ENCODE data around the gene MAP7.
A peak's percentile ranks its signal among the peaks of the same experiment; 100 is the strongest.

MAP7 gene

DNA sequence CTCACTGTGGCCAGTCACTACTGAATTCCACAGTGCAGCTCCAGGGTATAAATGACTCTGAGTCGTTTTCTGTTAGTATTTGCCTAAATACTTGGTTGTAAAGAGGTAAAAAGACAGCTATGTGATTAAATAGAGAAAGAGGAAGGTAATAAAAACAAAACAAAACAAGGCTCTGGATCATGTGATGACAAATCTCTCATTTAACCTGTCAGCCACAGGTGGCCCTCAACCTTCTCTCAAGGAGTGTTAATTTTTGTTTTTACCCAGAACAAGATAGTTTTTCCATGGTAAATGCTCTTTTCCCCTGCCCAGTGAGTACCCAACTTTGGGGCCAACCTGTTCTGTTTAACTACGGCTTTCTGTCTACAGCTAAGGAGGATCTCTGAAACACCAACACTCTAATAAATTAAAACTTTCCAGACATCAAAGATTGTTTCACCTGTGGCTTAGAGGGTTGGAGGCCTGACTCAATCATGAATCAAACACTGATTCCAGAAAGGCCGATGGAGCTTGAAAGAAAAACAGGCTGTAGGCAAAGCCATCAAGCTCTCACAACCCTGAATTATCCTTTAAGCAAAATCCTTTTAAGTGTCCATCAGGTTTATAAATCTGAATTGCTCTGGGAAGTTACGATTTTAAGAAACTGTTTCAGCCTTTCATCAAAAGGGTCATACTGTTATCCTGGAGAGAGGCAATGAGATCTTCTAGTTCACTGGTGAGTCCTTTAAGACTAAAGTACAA lies 179.1 kb downstream of the MAP7 start:
- no peak for DNase-seq

DNA sequence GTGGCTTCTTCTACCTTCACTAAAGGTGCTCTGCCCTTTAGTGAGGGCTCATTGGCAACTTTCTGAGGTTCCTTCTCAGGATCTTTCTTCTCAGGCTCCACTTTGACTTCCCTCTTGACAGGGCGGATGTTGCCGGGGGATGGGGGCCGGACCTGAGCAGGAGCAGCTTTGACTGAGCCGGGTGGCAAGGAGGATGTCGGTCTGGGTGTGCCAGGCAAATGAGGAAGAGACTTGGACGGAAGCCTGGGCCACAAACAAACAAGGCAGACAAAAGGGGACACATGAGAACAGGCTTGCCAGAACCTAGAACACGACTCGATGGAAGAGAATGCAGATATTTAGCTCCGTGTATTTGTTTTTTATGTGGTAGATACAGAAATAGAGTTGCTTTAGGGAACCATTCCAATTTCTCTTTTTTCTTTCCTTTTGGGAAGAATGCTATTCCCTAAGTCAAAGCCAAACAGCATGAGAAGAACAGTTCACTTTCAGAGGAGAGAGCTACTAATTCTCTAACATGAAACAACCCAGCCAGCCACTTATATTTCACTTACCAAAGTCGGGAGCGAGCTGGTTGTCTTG lies 184.4 kb downstream of the MAP7 start:
- peak; percentile 17 for DNase-seq

DNA sequence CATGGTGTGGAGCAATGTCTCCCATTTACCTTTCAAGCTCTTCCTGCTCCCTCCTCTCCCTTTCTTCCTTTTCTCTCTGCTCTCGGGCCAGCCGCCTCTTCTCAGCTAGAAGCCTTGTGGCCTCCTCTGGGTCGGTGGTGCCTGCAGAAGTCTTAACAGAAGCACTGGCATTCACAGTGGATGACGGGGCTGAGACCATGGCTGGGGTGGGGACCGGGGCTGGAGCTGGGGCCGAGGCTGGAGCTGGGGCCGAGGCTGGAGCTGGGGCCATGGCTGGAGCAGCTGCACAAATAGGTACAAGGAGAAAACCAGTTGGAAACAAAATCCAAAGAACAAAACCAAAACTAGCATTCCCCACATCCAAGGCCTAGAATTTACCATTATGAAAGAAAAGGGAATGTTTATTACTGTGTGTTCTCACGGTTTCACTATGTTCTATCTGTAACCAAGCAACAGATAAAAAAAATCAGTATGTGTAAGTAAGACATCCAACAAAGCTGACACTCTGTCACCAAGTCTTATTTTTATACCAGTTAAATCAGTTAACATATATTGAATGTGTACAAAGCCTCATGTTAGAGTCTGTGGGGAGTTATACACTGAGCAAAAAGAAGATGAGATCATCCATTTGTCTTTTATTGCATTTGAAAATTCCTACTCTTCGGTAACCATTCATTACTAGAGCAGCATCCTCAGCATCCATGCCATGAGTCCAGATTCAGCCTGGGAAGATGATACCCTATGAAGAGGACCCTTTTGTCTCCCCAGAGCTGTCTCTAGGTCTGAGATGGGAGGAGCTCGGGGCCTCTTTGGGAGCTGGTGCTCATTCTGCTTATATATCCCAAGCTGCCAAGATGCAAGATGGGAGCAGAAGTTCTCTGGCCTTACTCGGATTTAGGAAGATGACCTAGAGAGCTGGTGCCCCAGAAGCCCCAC lies 187.5 kb downstream of the MAP7 start:
- DNase-seq = no peak

DNA sequence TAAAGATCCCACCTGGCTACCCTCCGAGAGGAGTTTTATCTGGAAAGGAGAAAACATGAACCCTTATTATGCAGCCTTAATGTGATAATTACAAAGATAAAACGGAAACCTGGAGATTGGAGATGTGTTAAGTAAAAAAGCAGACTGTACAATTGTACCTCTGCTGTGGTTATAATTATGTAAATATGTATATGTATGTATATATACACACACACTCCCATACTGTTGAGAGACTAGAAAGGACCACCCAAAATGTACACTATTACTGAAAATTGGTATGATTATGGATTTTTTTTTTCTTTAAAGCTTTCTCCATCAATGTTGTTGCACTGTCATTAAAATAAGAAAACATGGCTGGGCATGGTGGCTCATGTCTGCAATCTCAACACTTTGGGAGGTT lies 188.4 kb downstream of the MAP7 start:
- DNase-seq = no peak

DNA sequence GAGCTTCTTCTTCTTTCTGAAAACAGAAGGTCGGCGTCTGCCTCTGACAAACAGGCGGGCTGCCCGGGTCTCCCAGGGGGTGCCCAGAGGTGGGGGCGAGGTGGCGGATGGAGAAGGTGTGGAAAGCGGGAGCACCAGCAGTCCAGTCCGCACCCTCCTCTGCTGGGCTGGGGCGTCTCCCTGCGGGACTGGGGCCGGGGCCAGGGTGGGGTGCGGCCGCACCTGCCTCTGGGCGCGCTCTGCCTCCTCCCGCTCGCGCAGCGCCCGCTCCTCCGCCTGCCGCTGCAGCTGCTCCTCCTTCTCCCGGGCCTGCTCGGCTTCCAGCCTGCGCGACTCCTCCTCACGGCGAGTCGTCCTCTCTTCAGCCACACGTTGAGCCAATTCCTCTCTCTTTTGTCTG lies 189.4 kb downstream of the MAP7 start:
- no peak for DNase-seq

DNA sequence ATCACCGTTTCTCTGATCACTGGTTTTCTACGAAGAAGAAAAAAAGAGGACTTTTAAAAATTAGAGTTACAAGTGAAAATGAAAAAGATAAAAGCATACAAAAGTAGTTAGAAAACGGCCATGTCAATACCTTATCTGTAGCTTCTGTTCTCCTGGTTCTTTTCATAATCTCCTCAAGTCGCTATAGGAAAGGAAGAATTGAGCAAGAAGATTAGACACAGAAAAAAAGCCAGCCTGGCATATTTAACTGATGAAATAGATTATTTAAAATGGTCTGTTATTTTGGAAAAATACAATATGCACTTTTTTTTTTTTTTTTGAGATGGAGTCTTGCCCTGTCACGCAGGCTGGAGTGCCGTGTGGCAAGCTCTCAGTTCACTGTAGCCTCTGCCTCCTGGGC lies 190.4 kb downstream of the MAP7 start:
- no peak for DNase-seq

DNA sequence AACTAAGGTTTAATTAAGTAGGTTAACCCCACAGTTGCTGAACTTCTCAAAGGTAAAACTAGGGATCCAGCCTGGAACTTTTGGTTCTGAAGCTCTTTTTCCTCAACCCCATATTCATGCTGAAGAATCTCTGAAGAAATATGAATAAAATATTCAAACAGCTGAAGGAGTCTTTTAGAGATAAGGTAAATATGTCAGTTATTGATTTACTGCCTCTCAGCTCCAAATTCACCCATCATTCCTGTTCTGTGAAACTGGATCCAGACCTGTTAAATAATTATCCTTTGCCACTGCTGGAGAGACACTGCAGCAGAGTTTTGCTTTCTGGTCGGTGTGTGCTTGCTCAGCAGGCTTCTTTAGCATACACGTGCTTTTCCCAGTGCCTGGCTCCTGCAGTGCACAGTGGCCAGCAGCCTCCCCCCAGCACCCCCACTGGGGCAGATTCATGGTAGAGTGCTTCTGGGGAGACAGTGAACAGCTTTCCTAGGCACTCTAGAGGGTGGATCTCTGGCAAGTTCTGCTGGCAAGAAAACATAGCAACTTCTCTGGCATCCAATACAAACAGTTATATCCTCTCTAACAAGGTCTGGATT lies 198.6 kb downstream of the MAP7 start:
- DNase-seq = no peak

DNA sequence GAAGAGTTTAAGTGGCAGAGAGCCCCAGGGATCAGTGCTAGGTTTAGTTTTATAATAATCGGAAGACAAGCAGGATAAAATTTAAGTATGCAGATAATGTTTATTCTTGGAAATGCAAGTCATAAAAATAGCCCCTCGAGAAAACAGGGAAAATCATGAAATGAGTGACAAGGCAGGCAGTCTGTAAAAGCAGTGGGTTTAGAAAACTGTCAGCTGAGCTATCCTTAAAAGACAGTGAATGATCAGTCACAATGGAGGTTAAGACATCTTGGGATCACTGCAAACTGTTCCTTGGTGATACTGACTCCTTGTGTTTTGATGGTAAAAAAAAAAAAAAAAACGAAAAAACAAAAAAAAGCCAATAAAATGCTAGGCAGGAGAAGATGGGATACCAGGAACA lies 199.3 kb downstream of the MAP7 start:
- no peak for DNase-seq

DNA sequence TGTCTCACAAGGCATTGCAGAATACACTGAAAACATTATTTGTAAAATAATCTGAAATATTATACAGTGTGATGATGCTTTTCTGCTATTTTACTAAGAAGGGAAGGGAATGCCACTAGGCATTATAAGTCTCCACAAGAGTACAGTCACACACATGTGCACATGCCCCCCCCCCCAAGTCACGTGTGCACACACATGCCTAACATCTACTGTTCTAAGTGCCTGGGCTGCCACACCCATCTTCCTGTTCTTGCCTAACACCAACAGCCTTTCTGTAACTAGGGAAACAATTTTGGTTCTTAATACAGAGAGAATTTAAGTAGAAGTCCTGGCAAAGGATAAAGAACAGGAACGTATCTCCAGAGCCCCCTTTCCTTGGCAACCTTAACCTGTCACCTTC lies 202.4 kb downstream of the MAP7 start:
- DNase-seq = no peak

DNA sequence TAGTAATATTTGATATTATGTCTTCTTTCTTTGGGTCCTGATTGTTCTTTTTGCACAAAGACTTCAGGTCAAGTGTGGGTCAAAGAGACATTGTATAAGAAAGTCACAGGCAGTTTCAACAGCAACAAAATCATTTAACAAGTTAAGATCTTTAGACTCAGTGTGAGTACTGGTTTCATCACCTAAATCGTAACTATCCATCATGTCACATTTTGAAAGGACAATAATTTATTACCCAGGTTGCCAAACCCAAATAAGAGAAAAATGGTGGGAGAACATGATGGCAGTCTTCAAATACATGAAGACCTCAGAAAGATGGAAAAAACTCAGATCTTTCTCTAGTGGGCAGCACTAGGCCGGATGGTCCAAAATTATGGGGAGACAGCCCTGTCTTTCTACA lies 205.1 kb downstream of the MAP7 start:
- no peak for DNase-seq

DNA sequence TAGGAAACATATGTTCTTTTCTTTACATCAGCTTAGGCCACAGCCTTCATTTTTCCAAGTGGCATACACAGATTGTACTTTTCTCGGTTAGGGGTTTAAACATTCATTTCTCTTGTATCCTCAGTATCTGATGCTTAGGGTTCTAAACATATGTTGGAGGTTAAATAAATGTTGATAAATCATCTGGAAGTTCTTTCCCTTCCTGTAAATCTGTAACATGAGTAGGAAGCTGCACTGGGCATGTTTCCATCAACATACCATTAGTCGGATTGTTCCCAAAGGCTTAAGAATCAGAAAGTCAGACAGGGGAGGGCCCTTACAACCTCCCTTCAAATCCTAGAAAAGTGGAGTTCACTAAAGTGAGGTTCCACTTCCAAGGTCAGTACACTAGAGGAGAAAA lies 205.8 kb downstream of the MAP7 start:
- no peak for DNase-seq

DNA sequence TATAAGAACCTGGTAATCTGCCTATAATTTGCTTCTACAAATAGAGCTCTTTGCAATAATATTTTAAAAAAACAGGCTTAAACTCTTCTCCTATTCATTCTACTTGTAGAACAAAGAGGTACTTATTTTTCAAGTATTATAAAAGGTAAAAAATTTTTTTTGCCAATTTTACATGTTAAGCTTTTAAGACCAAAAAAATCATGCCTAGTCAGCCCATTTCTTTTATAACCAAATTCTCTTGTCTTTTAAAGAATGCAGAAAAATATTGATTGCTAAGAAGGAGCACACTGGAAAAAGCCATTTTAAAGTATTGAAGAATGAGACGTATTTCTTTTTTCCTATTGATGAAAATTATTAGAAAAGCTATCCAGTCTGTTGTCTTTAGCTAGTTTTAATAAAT lies 206.5 kb downstream of the MAP7 start:
- DNase-seq = no peak

DNA sequence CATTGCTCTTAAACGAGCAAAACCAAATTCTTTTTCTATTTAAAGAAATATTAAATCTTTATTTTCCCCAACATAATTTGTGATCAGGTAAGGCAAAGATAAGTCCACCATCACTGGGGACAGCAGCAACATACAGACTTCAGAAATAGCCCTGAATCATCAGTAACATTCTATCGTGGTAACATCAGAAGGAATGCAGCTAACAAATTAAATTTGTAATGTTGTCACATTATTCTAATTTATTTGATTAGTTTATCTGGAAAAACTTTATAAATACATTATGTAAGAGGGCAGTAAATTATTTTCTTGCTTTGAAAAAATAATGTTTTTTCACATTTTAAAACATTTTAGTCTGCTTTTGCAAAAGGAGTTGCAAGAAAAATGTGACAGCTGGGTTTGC lies 206.9 kb downstream of the MAP7 start:
- DNase-seq = no peak

DNA sequence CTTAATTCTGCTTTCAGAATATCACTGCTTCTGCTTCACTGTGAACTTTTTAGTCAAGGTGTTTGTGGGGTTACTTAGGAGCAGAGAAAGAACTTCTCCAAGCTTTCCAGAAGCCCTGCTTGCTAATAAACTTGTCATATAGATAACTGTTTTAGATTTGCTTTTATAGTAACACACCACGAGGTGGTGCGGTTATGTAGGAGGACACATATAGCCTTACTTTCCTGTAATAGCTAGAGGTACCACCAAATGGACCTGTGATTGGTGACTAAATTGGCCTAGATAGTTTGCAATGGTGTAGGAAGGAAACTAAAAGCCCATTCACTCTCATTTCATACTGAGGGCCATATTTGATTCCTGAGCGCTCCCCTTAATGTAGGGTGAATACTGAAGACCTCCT lies 208.3 kb downstream of the MAP7 start:
- no peak for DNase-seq

DNA sequence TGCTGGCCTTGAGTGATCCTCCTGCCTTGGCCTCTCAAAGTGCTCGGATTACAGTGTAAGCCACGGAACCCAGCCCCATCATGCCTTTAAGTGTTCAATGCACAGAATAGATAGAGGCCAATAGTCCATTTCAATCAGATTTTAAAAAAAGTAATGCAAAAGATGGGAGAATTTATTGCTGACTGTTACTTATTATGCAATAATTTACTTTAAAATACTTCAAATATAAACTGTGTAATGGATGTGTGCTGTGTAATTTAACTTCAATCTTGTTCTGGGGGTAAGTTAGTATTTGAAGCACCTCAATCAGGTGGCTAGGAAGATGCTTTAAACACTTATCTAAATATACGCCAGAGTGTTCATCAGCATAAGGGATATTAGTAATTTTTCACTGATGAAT lies 208.9 kb downstream of the MAP7 start:
- DNase-seq = no peak

DNA sequence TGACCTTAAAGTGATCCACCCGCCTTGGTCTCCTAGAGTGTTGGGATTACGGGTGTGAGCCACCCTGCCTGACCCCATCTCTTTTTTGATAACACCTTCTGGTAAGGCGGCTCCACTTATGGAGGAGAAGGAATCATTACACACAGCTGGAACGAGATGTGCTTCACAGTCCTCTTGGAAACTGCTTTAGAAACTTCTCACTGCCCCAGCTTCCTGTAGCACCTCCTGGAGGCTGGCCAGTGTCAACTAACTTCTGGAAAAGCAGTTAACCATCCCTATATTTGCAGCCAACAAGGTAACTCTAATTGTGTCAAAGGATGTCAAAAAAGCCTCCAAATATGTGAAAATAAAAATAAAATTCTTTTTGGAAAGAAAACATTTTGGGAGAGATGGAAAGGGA lies 211.7 kb downstream of the MAP7 start:
- DNase-seq = no peak

DNA sequence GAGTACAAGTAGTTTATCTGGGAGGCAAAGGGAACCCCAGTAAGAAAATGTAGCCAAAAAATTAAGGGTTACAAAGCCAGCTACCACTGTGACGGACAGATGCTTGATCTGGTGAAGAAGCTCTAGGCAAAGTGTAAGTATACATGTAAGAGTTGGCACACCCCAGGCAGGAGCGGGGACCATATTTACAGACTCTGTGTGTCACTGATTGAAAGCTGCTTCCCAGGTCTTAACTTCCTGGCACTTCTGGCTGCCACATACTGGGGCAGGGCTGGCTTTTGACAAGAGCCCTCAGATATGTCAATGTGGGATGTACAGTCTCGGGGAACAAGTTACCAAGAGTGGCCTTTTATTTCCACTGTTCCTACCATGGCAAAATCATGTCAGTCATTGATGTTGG lies 212.6 kb downstream of the MAP7 start:
- DNase-seq = no peak

DNA sequence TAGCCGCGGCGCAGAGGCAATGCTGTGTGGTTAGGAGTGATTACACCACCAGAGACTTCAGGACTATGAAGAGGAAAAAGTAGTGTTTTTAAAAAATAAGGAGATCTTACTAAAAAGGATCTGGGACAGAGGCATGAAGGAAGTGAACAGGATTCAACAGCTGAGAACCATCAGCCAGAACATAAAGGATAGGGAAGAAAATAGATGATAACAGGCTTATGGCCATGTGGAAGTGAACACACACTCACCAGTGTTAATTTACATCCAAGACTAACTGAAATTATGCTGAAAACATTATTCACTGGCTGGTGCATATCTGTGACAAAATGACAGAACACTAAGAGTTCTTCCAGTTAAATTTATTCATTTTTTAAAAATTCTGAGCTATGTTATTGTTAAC lies 213.1 kb downstream of the MAP7 start:
- DNase-seq = no peak

DNA sequence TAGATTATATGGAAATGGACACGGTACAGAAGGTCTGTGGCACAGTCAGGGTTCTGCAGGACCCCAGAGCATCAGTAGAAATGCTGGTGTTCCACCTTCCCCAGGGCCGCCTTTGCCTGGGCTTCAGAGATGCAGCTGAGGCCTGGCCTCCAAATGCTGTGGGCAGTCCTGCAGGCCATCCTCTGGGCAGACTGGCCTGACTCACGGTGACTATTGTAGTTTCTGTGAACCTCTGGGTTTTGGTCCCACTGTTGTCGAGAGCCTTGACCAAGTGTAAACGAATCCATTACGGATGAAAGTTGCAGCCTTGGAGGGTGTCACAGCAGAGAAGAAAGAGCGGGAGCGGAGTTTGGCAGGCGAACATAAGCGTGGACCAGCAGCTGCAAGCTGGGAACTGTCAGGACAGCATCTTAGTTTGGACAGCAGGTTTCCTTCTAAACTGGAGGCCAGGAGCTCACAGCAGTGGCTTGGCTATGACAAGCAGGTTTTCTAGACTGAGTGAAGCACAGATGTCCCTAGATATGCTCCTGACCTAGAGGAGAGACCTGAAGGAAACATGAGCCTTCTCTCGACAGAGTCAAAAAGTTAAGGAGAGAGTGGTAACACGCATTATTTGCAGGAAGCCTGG lies 214.4 kb downstream of the MAP7 start:
- no peak for DNase-seq

DNA sequence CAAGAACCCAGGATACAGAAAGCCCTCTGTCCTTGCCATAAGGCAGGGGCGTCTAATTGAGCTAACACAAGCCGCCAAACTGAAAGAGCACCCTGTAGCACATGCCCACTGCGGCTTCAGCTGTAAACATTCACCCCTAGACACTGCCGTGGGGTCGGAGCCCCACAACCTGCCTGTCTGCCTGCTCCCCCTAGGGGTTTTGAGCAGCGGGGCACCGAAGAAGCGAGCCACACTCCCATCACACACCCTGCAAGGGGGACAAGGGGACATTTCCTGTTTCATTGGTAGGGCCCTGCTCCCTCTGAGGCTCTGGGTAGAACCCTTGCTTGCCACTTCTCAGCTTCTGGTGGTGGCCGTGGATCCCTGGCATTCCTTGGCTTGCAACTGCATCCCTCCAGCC lies 215.4 kb downstream of the MAP7 start:
- no peak for DNase-seq

DNA sequence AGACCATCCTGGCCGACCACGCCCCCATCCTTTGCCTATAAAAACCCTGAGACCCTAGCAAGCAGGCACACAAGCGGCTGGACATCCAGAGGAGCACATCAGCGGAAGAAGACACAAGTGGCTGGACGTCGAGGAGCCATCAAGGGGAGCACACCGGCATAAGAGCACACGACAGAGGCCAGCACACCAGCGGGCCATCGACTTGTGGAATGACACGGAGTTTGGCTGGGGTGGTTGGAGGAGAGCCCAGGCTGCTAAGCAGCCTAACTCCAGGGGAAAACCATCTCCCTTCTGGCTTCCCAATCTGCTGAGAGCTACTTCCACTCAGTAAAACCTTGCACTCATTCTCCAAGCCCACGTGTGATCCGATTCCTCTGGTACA lies 215.8 kb downstream of the MAP7 start:
- no peak for DNase-seq

DNA sequence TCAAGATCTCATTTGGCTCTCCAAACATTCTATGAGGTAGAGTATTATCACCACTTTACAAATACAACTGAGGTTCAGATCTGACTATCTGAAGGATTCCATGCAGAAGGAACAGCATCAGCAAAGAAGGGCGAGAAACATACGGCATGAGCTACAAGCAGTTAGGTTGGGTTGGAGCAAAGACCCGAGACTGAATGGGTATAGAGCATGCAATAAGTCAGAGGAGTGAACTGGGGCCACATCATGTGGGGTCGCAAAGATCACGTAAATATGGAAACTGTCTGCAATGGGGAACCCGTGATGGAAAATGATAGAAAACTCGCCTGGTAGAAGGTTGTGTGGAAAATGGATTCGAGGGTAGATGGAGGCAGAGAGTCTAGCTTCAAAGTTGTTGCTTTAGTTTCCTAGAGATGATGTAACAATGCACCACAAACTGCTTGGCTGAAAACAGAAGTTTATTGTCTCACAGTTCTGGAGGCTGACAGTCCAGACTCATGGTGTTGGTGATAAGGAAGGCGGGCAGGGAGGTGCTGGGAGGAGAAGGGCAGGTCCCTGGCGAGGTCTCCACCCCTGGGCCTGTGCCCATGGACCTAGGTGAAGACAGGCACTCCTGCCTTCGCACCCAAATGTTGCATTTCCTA lies 216.3 kb downstream of the MAP7 start:
- no peak for DNase-seq

DNA sequence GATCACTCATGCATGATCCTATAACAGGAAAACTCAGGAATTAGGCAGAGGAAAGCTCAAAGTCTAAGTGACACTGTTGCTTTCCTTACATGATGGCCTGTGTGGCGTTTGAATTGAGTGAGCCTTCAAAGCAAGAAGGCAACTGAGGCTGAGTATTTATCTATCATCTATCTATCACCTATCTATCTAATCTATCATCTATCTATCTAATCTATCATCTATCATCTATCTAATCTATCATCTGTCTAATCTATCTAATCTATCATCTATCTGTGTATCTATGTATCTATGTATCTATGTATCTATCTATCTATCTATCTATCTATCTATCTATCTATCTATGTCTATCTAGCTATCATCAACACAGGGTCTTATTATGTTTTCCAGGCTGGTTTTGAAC lies 218.8 kb downstream of the MAP7 start:
- no peak for DNase-seq

Measured in CD4-positive, alpha-beta T cell treated with Interleukin-21 for 1 hour (primary cell).